HUES64 (cell line): ENCODE measurements around the gene ZNF611.
A peak's percentile ranks its signal among the peaks of the same experiment; 100 is the strongest.
"Not testable (repeated sequence)": the region's sequence is repeated elsewhere in the genome, so short reads cannot be mapped to it uniquely, and the experiment has no call there.

Experiments used
- H3K27ac ChIP-seq: 2 replicates; pipeline ENCODE4 v1.7.0; 2013; ENCODE audit warnings: low read depth, low read length, inconsistent platforms
- H3K27me3 ChIP-seq: 2 replicates; pipeline ENCODE4 v1.6.1; 2013; ENCODE audit warnings: mild to moderate bottlenecking, low read length; ENCODE audit not compliant: insufficient read depth
- H3K36me3 ChIP-seq: 2 replicates; pipeline ENCODE4 v1.6.1; 2013; ENCODE audit warnings: mild to moderate bottlenecking, low read length; ENCODE audit not compliant: insufficient read depth
- H3K4me1 ChIP-seq: 2 replicates; pipeline ENCODE4 v1.6.1; 2013; ENCODE audit warnings: mild to moderate bottlenecking, low read length, moderate library complexity; ENCODE audit not compliant: insufficient read depth
- H3K4me3 ChIP-seq: 2 replicates; pipeline ENCODE4 v1.5.1; 2013; ENCODE audit warnings: mild to moderate bottlenecking, low read length, moderate library complexity
- H3K9ac ChIP-seq: 2 replicates; pipeline ENCODE4 v1.6.1; 2013; ENCODE audit warnings: mild to moderate bottlenecking, low read depth, low read length
- H3K9me3 ChIP-seq: 2 replicates; pipeline ENCODE4 v1.6.1; 2013; ENCODE audit warnings: low read depth, low read length; ENCODE audit not compliant: insufficient read depth
- WGBS: fragments of 150-250, 120-280 bp; methylation state at CpG from one replicate; pipeline ENCODE4 v1.1.7; 2013; ENCODE audit warnings: missing lambda C conversion rate; 5-methylcytosine and 5-hydroxymethylcytosine counted together

Gene ZNF611

GRCh38 chr19:52739576-52739975 is 4.7 kb upstream of the ZNF611 start:
- whole genome bisulfite sequencing: 90% methylated on average over 13 of the region's 14 CpGs
- no peaks in the 10 kb centered on the region for H3K9me3 ChIP-seq
- H3K4me3 ChIP-seq: no peak overlapping the region
- H3K36me3 ChIP-seq: no peaks in the 10 kb centered on the region
- H3K27ac ChIP-seq: no peak overlapping the region
- H3K4me1 ChIP-seq: peaks cover 26% of the 10 kb centered on the region
- no peaks in the 10 kb centered on the region for H3K27me3 ChIP-seq
- no peak overlapping the region for H3K9ac ChIP-seq

GRCh38 chr19:52735734-52736133 is 890 bp upstream of the ZNF611 start:
- no peaks in the 10 kb centered on the region for H3K27me3 ChIP-seq
- peak overlapping the region; percentile 96 for H3K27ac ChIP-seq
- no peaks in the 10 kb centered on the region for H3K9me3 ChIP-seq
- H3K4me1 ChIP-seq: peaks cover 10% of the 10 kb centered on the region
- peak overlapping the region; percentile 99 for H3K4me3 ChIP-seq
- WGBS: 6% methylated on average over 18 of the region's 18 CpGs
- peak overlapping the region; percentile 66; the same call in 1 of the 2 replicates for H3K9ac ChIP-seq
- H3K36me3 ChIP-seq: no peaks in the 10 kb centered on the region

GRCh38 chr19:52734331-52734892 is 432 bp downstream of the ZNF611 start:
- Histone ChIP-seq H3K9ac (peak overlapping the region; percentile 90), H3K4me3 (peak overlapping the region; percentile 99), H3K36me3 (no peaks in the 10 kb centered on the region), H3K9me3 (no peaks in the 10 kb centered on the region), H3K4me1 (peaks cover 10% of the 10 kb centered on the region), H3K27ac (peak overlapping the region; percentile 75; the same call in 1 of the 2 replicates), H3K27me3 (no peaks in the 10 kb centered on the region)
- under 1% methylated on average over 38 of the region's 39 CpGs for WGBS

- not testable (repeated sequence) for H3K27ac ChIP-seq, H3K9me3 ChIP-seq, H3K4me3 ChIP-seq, H3K9ac ChIP-seq, H3K27me3 ChIP-seq, H3K4me1 ChIP-seq
- H3K36me3 ChIP-seq: peaks cover 32% of the 10 kb centered on the region; the same call in 1 of the 2 replicates
- 96% methylated on average over 16 of the region's 16 CpGs for WGBS
Observed at GRCh38 chr19:52726051-52726450, 8.8 kb downstream of the ZNF611 start.

- H3K4me1 ChIP-seq: no peaks in the 10 kb centered on the region
- no peak overlapping the region for H3K9ac ChIP-seq
- H3K27me3 ChIP-seq: no peaks in the 10 kb centered on the region
- H3K9me3 ChIP-seq: peaks cover 9% of the 10 kb centered on the region
- 95% methylated on average over 24 of the region's 24 CpGs for WGBS
- no peak overlapping the region for H3K27ac ChIP-seq
- no peak overlapping the region for H3K4me3 ChIP-seq
- peaks cover 37% of the 10 kb centered on the region; the same call in 1 of the 2 replicates for H3K36me3 ChIP-seq
Observed at GRCh38 chr19:52725528-52725961, 9.3 kb downstream of the ZNF611 start.

- Histone ChIP-seq H3K36me3 (peaks cover 40% of the 10 kb centered on the region; the same call in 1 of the 2 replicates), H3K4me3 (no peak overlapping the region), H3K9ac (no peak overlapping the region), H3K27ac (no peak overlapping the region), H3K4me1 (no peaks in the 10 kb centered on the region), H3K9me3 (peaks cover 10% of the 10 kb centered on the region), H3K27me3 (no peaks in the 10 kb centered on the region)
- WGBS: 93% methylated on average over 23 of the region's 23 CpGs
Observed at GRCh38 chr19:52724701-52725514, 9.9 kb downstream of the ZNF611 start.

- H3K4me1 ChIP-seq, H3K27ac ChIP-seq, H3K27me3 ChIP-seq, H3K4me3 ChIP-seq, H3K9ac ChIP-seq: not testable (repeated sequence)
- Histone ChIP-seq H3K9me3 (peaks cover 10% of the 10 kb centered on the region), H3K36me3 (peaks cover 43% of the 10 kb centered on the region; the same call in 1 of the 2 replicates)
- 88% methylated on average over 9 of the region's 9 CpGs for WGBS
Observed at GRCh38 chr19:52723907-52724598, 10.8 kb downstream of the ZNF611 start.

GRCh38 chr19:52722062-52723003 is 12.5 kb downstream of the ZNF611 start:
- Histone ChIP-seq H3K4me3 (no peak overlapping the region), H3K27me3 (peaks cover 8% of the 10 kb centered on the region; the same call in 1 of the 2 replicates), H3K9me3 (peaks cover 10% of the 10 kb centered on the region), H3K27ac (no peak overlapping the region), H3K36me3 (peaks cover 33% of the 10 kb centered on the region; the same call in 1 of the 2 replicates), H3K9ac (no peak overlapping the region), H3K4me1 (peaks cover 4% of the 10 kb centered on the region)
- 96% methylated on average over 5 of the region's 7 CpGs for WGBS

- Histone ChIP-seq H3K27me3 (peaks cover 14% of the 10 kb centered on the region; the same call in 1 of the 2 replicates), H3K9me3 (peaks cover 10% of the 10 kb centered on the region), H3K4me1 (peaks cover 20% of the 10 kb centered on the region), H3K36me3 (peaks cover 26% of the 10 kb centered on the region; the same call in 1 of the 2 replicates)
- 97% methylated on average over 21 of the region's 21 CpGs for WGBS
- not testable (repeated sequence) for H3K4me3 ChIP-seq, H3K27ac ChIP-seq, H3K9ac ChIP-seq
Observed at GRCh38 chr19:52720541-52720940, 14.3 kb downstream of the ZNF611 start.

GRCh38 chr19:52716522-52716921 is 18.3 kb downstream of the ZNF611 start:
- Histone ChIP-seq H3K27ac (peak overlapping the region; percentile 82), H3K36me3 (peaks cover 46% of the 10 kb centered on the region)

More at GRCh38 chr19:52716522-52716921, 18.3 kb downstream of the ZNF611 start:
- Histone ChIP-seq H3K9me3 (peaks cover 6% of the 10 kb centered on the region), H3K4me1 (peaks cover 24% of the 10 kb centered on the region), H3K27me3 (peaks cover 17% of the 10 kb centered on the region; the same call in 1 of the 2 replicates), H3K9ac (no peak overlapping the region), H3K4me3 (peak overlapping the region; percentile 22)
- 6% methylated on average over 1 of the region's 1 CpG for WGBS
